ENCODE measurements around the gene SIRT4.

- TF ChIP-seq YY1 (IDR thresholded peaks at IDR 0.05; ENCODE audit: low read depth) (peak; percentile 70), REST (IDR thresholded peaks at IDR 0.05; ENCODE audit: low read depth) (no peak), FOXM1 (IDR thresholded peaks at IDR 0.05; ENCODE audit: borderline replicate concordance, low read depth) (no peak), CEBPB (IDR thresholded peaks at IDR 0.05) (no peak), TAF1 (IDR thresholded peaks at IDR 0.05; ENCODE audit: low read depth) (peak; percentile 97), RAD21 (IDR thresholded peaks at IDR 0.05; ENCODE audit: low read depth) (peak; percentile 12; the same call in 1 of the 2 replicates), ZBTB7A (IDR thresholded peaks at IDR 0.05; ENCODE audit: low read depth) (no peak), EP300 (IDR thresholded peaks at IDR 0.05; ENCODE audit: borderline replicate concordance) (no peak), TEAD4 (IDR thresholded peaks at IDR 0.05) (no peak), CREB1 (IDR thresholded peaks at IDR 0.05; ENCODE audit: low read depth) (peak; percentile 59)
- TF ChIP-seq, protein P1, sequence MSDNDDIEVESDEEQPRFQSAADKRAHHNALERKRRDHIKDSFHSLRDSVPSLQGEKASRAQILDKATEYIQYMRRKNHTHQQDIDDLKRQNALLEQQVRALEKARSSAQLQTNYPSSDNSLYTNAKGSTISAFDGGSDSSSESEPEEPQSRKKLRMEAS (IDR thresholded peaks at IDR 0.05) = peak; percentile 98
These were observed 15.3 kb downstream of the SIRT4 start for GRCh38 chr12:120317224-120318105.

Data from Ishikawa (cell line).